PC-9 (cell line): ENCODE results near the gene F2RL3.

Source experiments
- CTCF ChIP-seq: fragments of 200-600 bp; sonication (generic); conservative IDR thresholded peaks from 2 replicates; pipeline ENCODE4 v1.6.1; 2017; ENCODE audit warnings: mixed run types, antibody characterized with exemption, mild to moderate bottlenecking, moderate library complexity
- EZH2 ChIP-seq: fragments of 200-600 bp; sonication (generic); IDR thresholded peaks from 2 replicates; pipeline ENCODE4 v1.8.0; 2017; ENCODE audit warnings: antibody characterized with exemption, low read depth

DNA sequence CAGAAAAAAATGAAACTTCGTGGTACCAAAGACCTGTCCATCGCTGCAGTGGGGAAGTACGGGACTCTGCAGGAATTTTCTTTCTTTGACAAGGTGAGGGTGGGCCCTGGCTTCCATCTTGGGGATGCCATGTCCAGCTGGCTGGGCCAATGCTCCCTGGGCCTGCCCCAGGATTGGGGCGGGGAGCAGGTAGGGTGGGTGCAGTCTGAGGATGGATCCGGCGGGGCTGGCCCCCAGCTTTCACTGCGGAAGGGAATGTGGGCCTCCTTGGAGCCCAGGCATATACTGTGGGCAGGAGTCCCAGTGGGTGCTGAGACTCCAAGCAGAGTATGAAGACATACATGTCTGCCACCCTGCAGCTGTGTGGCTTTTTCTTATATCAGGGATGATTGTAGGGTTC, 35.7 kb upstream of the F2RL3 start:
- TF ChIP-seq CTCF: no peak
- no peak for TF ChIP-seq EZH2
